SK-N-SH treated with all-trans-retinoic acid at 6 μM for 48 hours (cell line): ENCODE data around the gene GREB1L.

Experiments used
- BACH2 ChIP-seq: fragments of 250-450 bp; sonication (Bioruptor Pico); IDR thresholded peaks from 2 replicates; pipeline ENCODE4 v1.9.0; 2021; ENCODE audit warnings: mild to moderate bottlenecking, borderline replicate concordance
- CSRNP3 ChIP-seq: fragments of 250-450 bp; sonication (Bioruptor Pico); IDR thresholded peaks from 2 replicates; pipeline ENCODE4 v1.5.1; 2021; ENCODE audit warnings: mild to moderate bottlenecking, moderate library complexity
- PATZ1 ChIP-seq: fragments of 250-450 bp; sonication (Bioruptor Pico); IDR thresholded peaks from 2 replicates; pipeline ENCODE4 v1.8.0; 2020; ENCODE audit warnings: mild to moderate bottlenecking, moderate library complexity, borderline replicate concordance

GRCh38 chr18:21499997-21500396, 258.0 kb downstream of the GREB1L start:
- TF ChIP-seq BACH2 (no peak), CSRNP3 (no peak), PATZ1 (CRISPR knock-in tag) (no peak)
